ENCODE measurements around the gene HYI.

DNA sequence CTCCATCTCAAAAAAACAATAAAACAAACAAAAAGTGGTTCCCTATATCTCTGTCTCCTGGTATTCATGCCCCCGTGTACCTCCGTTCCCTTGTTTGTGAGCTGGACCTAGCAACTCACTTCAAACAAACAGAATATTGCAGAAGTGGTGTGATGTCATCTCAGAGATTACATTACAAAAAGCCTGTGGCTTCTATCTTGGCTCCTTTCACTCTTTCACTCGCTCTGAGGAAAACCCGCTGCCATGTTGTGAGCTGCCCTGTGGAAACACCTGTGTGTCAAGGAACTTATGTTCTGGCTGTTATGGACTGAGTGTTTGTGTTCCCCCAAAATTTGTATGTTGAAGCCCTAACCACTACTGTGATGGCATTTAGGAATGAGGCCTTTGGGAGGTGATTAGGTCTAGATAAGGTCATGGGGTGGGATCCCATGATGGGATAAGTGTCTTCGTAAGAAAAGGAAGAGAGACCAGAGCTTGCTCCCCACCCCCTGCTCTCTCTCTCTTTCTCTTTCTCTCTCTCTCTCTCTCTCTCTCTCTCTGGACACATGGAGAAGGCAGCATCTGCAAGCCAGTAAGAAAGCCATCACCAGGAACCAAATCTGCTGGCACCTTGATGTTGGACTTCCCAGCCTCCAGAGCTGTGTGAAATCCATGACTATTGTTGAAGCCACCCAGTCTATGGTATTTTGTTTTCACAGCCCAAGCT lies 7.4 kb upstream of the HYI start:
- no peak for TF ChIP-seq ZNF274 (IDR thresholded peaks at IDR 0.05; ENCODE audit: low read depth, low read length)
- no peak for TF ChIP-seq SUZ12 (IDR thresholded peaks at IDR 0.05; ENCODE audit: extremely low read depth, insufficient read depth, insufficient read length)
